Mesenchymal stem cell (in vitro differentiated cells and primary cell): ENCODE data around the gene EPO.

ENCODE experiments used
- DNase-seq: peaks from one replicate; pipeline ENCODE4 v3.0.0-alpha.2; 2013
- H2AFZ ChIP-seq: one replicate; pipeline ENCODE4 v1.6.1; 2013; ENCODE audit warnings: low read depth, mild to moderate bottlenecking, control low read depth, inconsistent platforms, low read length, moderate library complexity
- H2AK5ac ChIP-seq: 2 replicates; pipeline ENCODE4 v1.6.1; 2013; ENCODE audit warnings: low read length, moderate library complexity, mild to moderate bottlenecking, inconsistent platforms; ENCODE audit not compliant: severe bottlenecking
- H2BK120ac ChIP-seq: one replicate; pipeline ENCODE4 v1.6.1; 2013; ENCODE audit warnings: low read depth, mild to moderate bottlenecking, inconsistent platforms, low read length, moderate library complexity
- H2BK12ac ChIP-seq, 2 experiments: one replicate each; pipeline ENCODE4 v1.6.1; 2013; ENCODE audit warnings: inconsistent platforms in 2 of 2, low read length in 2 of 2, mild to moderate bottlenecking in 2 of 2, moderate library complexity in 2 of 2, control low read depth in 1 of 2
- H2BK15ac ChIP-seq: one replicate; pipeline ENCODE4 v1.6.1; 2013; ENCODE audit warnings: mild to moderate bottlenecking, low read depth, inconsistent platforms; ENCODE audit not compliant: poor library complexity, severe bottlenecking
- H2BK5ac ChIP-seq: 2 replicates; pipeline ENCODE4 v1.6.1; 2013; ENCODE audit warnings: low read depth, mild to moderate bottlenecking, low read length, control low read depth, inconsistent platforms; ENCODE audit not compliant: poor library complexity, severe bottlenecking
- H3K14ac ChIP-seq, 2 experiments: one replicate each; pipeline ENCODE4 v1.6.1; 2013; ENCODE audit warnings: inconsistent platforms in 2 of 2, low read length in 2 of 2, control low read depth in 1 of 2, mild to moderate bottlenecking in 1 of 2, moderate library complexity in 1 of 2
- H3K18ac ChIP-seq, 2 experiments: one replicate each; pipeline ENCODE4 v1.6.1; 2013; ENCODE audit warnings: inconsistent platforms in 2 of 2, low read length in 2 of 2, control low read depth in 1 of 2, low read depth in 1 of 2, mild to moderate bottlenecking in 1 of 2
- H3K23ac ChIP-seq, 2 experiments: one replicate each; pipeline ENCODE4 v1.6.1; 2013; ENCODE audit warnings: inconsistent platforms in 2 of 2, low read length in 2 of 2, mild to moderate bottlenecking in 2 of 2, moderate library complexity in 2 of 2, control low read depth in 1 of 2
- H3K27ac ChIP-seq: 2 replicates; pipeline ENCODE4 v1.5.1; 2013; ENCODE audit warnings: mild to moderate bottlenecking, moderate library complexity, low read length, control low read depth, inconsistent platforms; ENCODE audit not compliant: poor library complexity, severe bottlenecking
- H3K27me3 ChIP-seq, 2 experiments: 2 replicates each; pipeline versions ENCODE4 v1.6.1 to v1.7.0; 2013; ENCODE audit warnings: low read length in 2 of 2, mild to moderate bottlenecking in 2 of 2, moderate library complexity in 2 of 2, control low read depth in 1 of 2, inconsistent platforms in 1 of 2; ENCODE audit not compliant: control insufficient read depth in 1 of 2, insufficient read depth in 1 of 2
- H3K36me3 ChIP-seq, 2 experiments: 2 replicates each; pipeline versions ENCODE4 v1.6.1 to v1.7.0; 2013; ENCODE audit warnings: low read length in 2 of 2, control low read depth in 1 of 2, inconsistent platforms in 1 of 2, low read depth in 1 of 2, mild to moderate bottlenecking in 1 of 2; ENCODE audit not compliant: insufficient read depth in 2 of 2, control insufficient read depth in 1 of 2
- H3K4ac ChIP-seq, 2 experiments: one replicate each; pipeline ENCODE4 v1.6.1; 2013; ENCODE audit warnings: inconsistent platforms in 2 of 2, low read length in 2 of 2, mild to moderate bottlenecking in 2 of 2, moderate library complexity in 2 of 2, control low read depth in 1 of 2, low read depth in 1 of 2
- H3K4me1 ChIP-seq: 2 replicates; pipeline ENCODE4 v1.6.1; 2013; ENCODE audit warnings: low read depth, low read length, control low read depth; ENCODE audit not compliant: control insufficient read depth, insufficient read depth
- H3K4me2 ChIP-seq: 2 replicates; pipeline ENCODE4 v1.6.1; 2013; ENCODE audit warnings: low read length, mild to moderate bottlenecking, inconsistent platforms; ENCODE audit not compliant: poor library complexity, severe bottlenecking
- H3K4me3 ChIP-seq, 2 experiments: 2 replicates each; pipeline versions ENCODE4 v1.5.1 to v1.7.0; 2013; ENCODE audit warnings: low read length in 2 of 2, mild to moderate bottlenecking in 2 of 2, control low read depth in 1 of 2, low read depth in 1 of 2; ENCODE audit not compliant: insufficient read depth in 1 of 2
- H3K79me1 ChIP-seq: replicated peaks from 2 replicates; pipeline ENCODE4 v1.6.1; 2013; ENCODE audit warnings: mild to moderate bottlenecking, control low read depth, low read length, inconsistent platforms; ENCODE audit not compliant: poor library complexity, severe bottlenecking
- H3K9ac ChIP-seq: 2 replicates; pipeline ENCODE4 v1.7.0; 2013; ENCODE audit warnings: mild to moderate bottlenecking, low read length, moderate library complexity
- H3K9me3 ChIP-seq: 2 replicates; pipeline ENCODE4 v1.7.0; 2013; ENCODE audit warnings: mild to moderate bottlenecking, low read length; ENCODE audit not compliant: control insufficient read depth
- H4K8ac ChIP-seq: one replicate; pipeline ENCODE4 v1.6.1; 2013; ENCODE audit warnings: inconsistent platforms, mild to moderate bottlenecking, low read length, moderate library complexity
- H4K91ac ChIP-seq: one replicate; pipeline ENCODE4 v1.6.1; 2013; ENCODE audit warnings: mild to moderate bottlenecking, low read length, inconsistent platforms
- WGBS: methylation state at CpG from one replicate; pipeline ENCODE4 v1.1.7; 2013; ENCODE audit warnings: mixed read lengths; 5-methylcytosine and 5-hydroxymethylcytosine counted together

Gene EPO

GRCh38 chr7:100768784-100769183 is 48.5 kb downstream of the EPO start:
- Histone ChIP-seq H3K18ac (no peak overlapping the region), H3K79me1 (no peaks in the 10 kb centered on the region), H2BK5ac (no peak overlapping the region), H2BK12ac (no peak overlapping the region), H3K9ac (no peak overlapping the region), H3K36me3 (peaks cover 0 to 3% of the 10 kb centered on the region in 2 experiments), H2BK15ac (no peak overlapping the region), H4K91ac (no peak overlapping the region), H4K8ac (no peak overlapping the region), H3K4me2 (no peak overlapping the region), H2AK5ac (no peak overlapping the region), H2BK120ac (no peak overlapping the region), H3K4me1 (peaks cover 5% of the 10 kb centered on the region), H3K4me3 (no peak overlapping the region), H3K9me3 (no peaks in the 10 kb centered on the region), H3K4ac (no peak overlapping the region), H3K14ac (no peak overlapping the region), H3K23ac (no peak overlapping the region), H3K27ac (no peak overlapping the region), H2AFZ (no peak overlapping the region), H3K27me3 (peaks cover 12 to 44% of the 10 kb centered on the region in 2 experiments)
- WGBS, result 86% methylated on average over 6 of the region's 7 CpGs
- DNase-seq, result no peak
